GM12878 (cell line): ENCODE results near the gene SPAG17. TPM values are rescaled to one million over a fixed set of nuclear protein-coding genes. Genes with fewer than 3 reads are reported as not detected.

Experiments
- ATAC-seq: fragments of 200-7000 bp; cut with Tn5 transposase; 3 replicates; pipeline ENCODE4 v1.9.1; 2020; ENCODE audit warnings: mild to moderate bottlenecking, moderate library complexity
- BruUV-seq: library from RNA; stranded (reverse); fragments of 400-500 nt; replicated peaks from 2 replicates; lab custom pipeline; 2021; lab: Mats Ljungman, UMichigan
- CTCF ChIA-PET: fragments of 300-600 bp; sonication (Branson Sonifier 250); formaldehyde crosslinking; extraction: SDS; loops from one replicate; lab custom pipeline; 2021; ENCODE audit warnings: inconsistent platforms; lab: Yijun Ruan, JAX
- POLR2A ChIA-PET: fragments of 350-600 bp; formaldehyde crosslinking; extraction: SDS; loops from one replicate; lab custom pipeline; 2021; ENCODE audit warnings: inconsistent platforms; lab: Charles Lee
- RAD21 ChIA-PET: fragments of 300-600 bp; sonication (Branson Sonifier 250); formaldehyde crosslinking; loops from one replicate; lab custom pipeline; 2023; ENCODE audit warnings: antibody characterized with exemption; ENCODE audit not compliant: unreplicated experiment; lab: Charles Lee
- SMC1A ChIA-PET: fragments of 300-600 bp; sonication (Branson Sonifier 250); formaldehyde crosslinking; loops from one replicate; lab custom pipeline; 2023; ENCODE audit not compliant: unreplicated experiment, uncharacterized antibody; lab: Charles Lee
- DNase-seq: peaks from one replicate; pipeline ENCODE4 v3.0.0-alpha.2; 2011; ENCODE audit warnings: low read depth, low spot score
- FAIRE-seq: peaks from 3 replicates; lab custom pipeline; 2011; peaks lifted over from hg19 to GRCh38; lab: Jason Lieb, UNC
- H2AFZ ChIP-seq: 2 replicates; pipeline ENCODE4 v1.6.0; 2011; ENCODE audit warnings: low read depth, low read length, control low read depth; ENCODE audit not compliant: control insufficient read depth
- H3K27ac ChIP-seq: 2 replicates; pipeline ENCODE4 v1.5.1; 2011; ENCODE audit warnings: control low read depth; ENCODE audit not compliant: control insufficient read depth, insufficient read depth
- H3K27me3 ChIP-seq, 2 experiments: replicated peaks in 1 of 2; 2 replicates each; pipeline versions ENCODE4 v1.6.0 to v1.6.1; 2011; ENCODE audit warnings: low read length in 1 of 2; ENCODE audit not compliant: control insufficient read depth in 2 of 2, insufficient read depth in 2 of 2
- H3K36me3 ChIP-seq, 2 experiments: 2 replicates each; pipeline ENCODE4 v1.5.1; 2011; ENCODE audit warnings: low read length in 1 of 2; ENCODE audit not compliant: control insufficient read depth in 2 of 2, insufficient read depth in 2 of 2
- H3K4me1 ChIP-seq: 2 replicates; pipeline ENCODE4 v1.6.1; 2011; ENCODE audit warnings: mild to moderate bottlenecking, low read length, moderate library complexity, mixed read lengths; ENCODE audit not compliant: control insufficient read depth, insufficient read depth
- H3K4me2 ChIP-seq: 2 replicates; pipeline ENCODE4 v1.6.0; 2011; ENCODE audit warnings: control low read depth; ENCODE audit not compliant: control insufficient read depth, insufficient read depth
- H3K4me3 ChIP-seq: fragments of 200-600 bp; sonication (generic); 2 replicates; pipeline ENCODE4 v1.5.1; 2016
- H3K79me2 ChIP-seq: 2 replicates; pipeline ENCODE4 v1.6.0; 2011; ENCODE audit warnings: low read length; ENCODE audit not compliant: control insufficient read depth, insufficient read depth
- H3K9ac ChIP-seq: 2 replicates; pipeline ENCODE4 v1.8.0; 2011; ENCODE audit warnings: low read length, control low read depth, mixed read lengths; ENCODE audit not compliant: control insufficient read depth, insufficient read depth
- H3K9me3 ChIP-seq: replicated peaks from 3 replicates; pipeline ENCODE4 v1.5.1; 2011; ENCODE audit warnings: mild to moderate bottlenecking, low read length; ENCODE audit not compliant: control insufficient read depth, insufficient read depth
- H4K20me1 ChIP-seq: 2 replicates; pipeline ENCODE4 v1.6.0; 2011; ENCODE audit not compliant: control insufficient read depth, insufficient read depth
- BACH1 ChIP-seq: fragments of 450-650 bp; IDR thresholded peaks from 2 replicates; pipeline ENCODE4 v1.6.1; 2017; ENCODE audit warnings: mild to moderate bottlenecking, borderline replicate concordance
- CBFB ChIP-seq: IDR thresholded peaks from 2 replicates; pipeline ENCODE4 v1.6.1; 2016; ENCODE audit warnings: antibody characterized with exemption, low read depth
- CBX5 ChIP-seq: sonication (generic); IDR thresholded peaks from 2 replicates; pipeline ENCODE4 v1.6.1; 2016; ENCODE audit warnings: low read depth, moderate library complexity, mild to moderate bottlenecking, inconsistent platforms
- CEBPB ChIP-seq, 2 experiments: fragments of 150-350 bp in 1 of 2; IDR thresholded peaks; 2 replicates each; pipeline ENCODE4 v1.6.1; 2012 to 2014; ENCODE audit warnings: low read depth in 2 of 2, low read length in 2 of 2, borderline replicate concordance in 1 of 2, inconsistent platforms in 1 of 2
- CHD1 ChIP-seq: IDR thresholded peaks from 2 replicates; pipeline ENCODE4 v1.6.1; 2012; ENCODE audit warnings: low read depth, low read length, improper control_type of control experiment
- CHD4 ChIP-seq: fragments of 200-600 bp; sonication (generic); IDR thresholded peaks from 2 replicates; pipeline ENCODE4 v1.6.1; 2016; ENCODE audit warnings: mild to moderate bottlenecking
- ETV6 ChIP-seq, 2 experiments: fragments of 450-650 bp in 1 of 2; IDR thresholded peaks in 1 of 2; conservative IDR thresholded peaks in 1 of 2; 2 replicates each; pipeline ENCODE4 v1.6.1; 2014; ENCODE audit warnings: antibody characterized with exemption in 1 of 2, borderline replicate concordance in 1 of 2, low read depth in 1 of 2, mild to moderate bottlenecking in 1 of 2, moderate library complexity in 1 of 2
- GABPA ChIP-seq: IDR thresholded peaks from 2 replicates; pipeline ENCODE4 v1.6.1; 2014; ENCODE audit warnings: antibody characterized with exemption, low read depth, mild to moderate bottlenecking, inconsistent platforms
- IKZF2 ChIP-seq, 2 experiments: fragments of 450-650 bp; IDR thresholded peaks; 2 replicates each; pipeline ENCODE4 v1.6.1; 2017; ENCODE audit warnings: mild to moderate bottlenecking in 2 of 2, moderate library complexity in 2 of 2
- IRF4 ChIP-seq: IDR thresholded peaks from 2 replicates; pipeline ENCODE4 v1.6.1; 2011; ENCODE audit warnings: low read depth, low read length
- JUNB ChIP-seq: IDR thresholded peaks from 2 replicates; pipeline ENCODE4 v1.6.1; 2016; ENCODE audit warnings: antibody characterized with exemption, mild to moderate bottlenecking
- KAT2A ChIP-seq: conservative IDR thresholded peaks from 2 replicates; pipeline ENCODE4 v1.6.1; 2011; ENCODE audit warnings: low read depth, low read length; ENCODE audit not compliant: control insufficient read depth
- NFYA ChIP-seq: IDR thresholded peaks from 2 replicates; pipeline ENCODE4 v1.6.1; 2011; ENCODE audit warnings: low read depth, mild to moderate bottlenecking, low read length, improper control_type of control experiment, borderline replicate concordance
- NR2C1 ChIP-seq: fragments of 450-650 bp; IDR thresholded peaks from 2 replicates; pipeline ENCODE4 v1.6.1; 2017; ENCODE audit warnings: antibody characterized with exemption, mild to moderate bottlenecking, moderate library complexity
- PBX3 ChIP-seq: IDR thresholded peaks from 2 replicates; pipeline ENCODE4 v1.6.1; 2011; ENCODE audit warnings: mild to moderate bottlenecking, low read depth, low read length, moderate library complexity; ENCODE audit not compliant: insufficient replicate concordance
- PML ChIP-seq: IDR thresholded peaks from 2 replicates; pipeline ENCODE4 v1.6.1; 2012; ENCODE audit warnings: low read length, inconsistent platforms
- POLR2A ChIP-seq: IDR thresholded peaks from 2 replicates; pipeline ENCODE4 v1.6.1; 2011; ENCODE audit warnings: low read depth, mild to moderate bottlenecking, low read length
- POLR2AphosphoS5 ChIP-seq: IDR thresholded peaks from 2 replicates; pipeline ENCODE4 v1.6.1; 2011; ENCODE audit warnings: mild to moderate bottlenecking, low read length, inconsistent platforms
- RAD21 ChIP-seq: IDR thresholded peaks from 2 replicates; pipeline ENCODE4 v1.6.1; 2011; ENCODE audit warnings: mild to moderate bottlenecking, low read depth, low read length, moderate library complexity; ENCODE audit not compliant: insufficient read depth
- RB1 ChIP-seq: fragments of 450-650 bp; formaldehyde crosslinking; IDR thresholded peaks from 2 replicates; pipeline ENCODE4 v1.6.1; 2017; ENCODE audit warnings: mild to moderate bottlenecking, borderline replicate concordance
- RELA ChIP-seq: fragments of 450-650 bp; IDR thresholded peaks from 2 replicates; pipeline ENCODE4 v1.8.0; 2014; ENCODE audit warnings: borderline replicate concordance; ENCODE audit not compliant: partially characterized antibody
- RFX5 ChIP-seq: IDR thresholded peaks from 2 replicates; pipeline ENCODE4 v1.6.1; 2011; ENCODE audit warnings: low read depth, low read length, improper control_type of control experiment
- RUNX3 ChIP-seq: IDR thresholded peaks from 2 replicates; pipeline ENCODE4 v1.6.1; 2012; ENCODE audit warnings: low read length, inconsistent platforms
- YBX1 ChIP-seq: fragments of 450-650 bp; IDR thresholded peaks from 2 replicates; pipeline ENCODE4 v1.6.1; 2016; ENCODE audit warnings: antibody characterized with exemption
- WGBS: methylation state at CpG from one replicate; pipeline ENCODE4 v1.1.6; 2016; ENCODE audit warnings: low lambda C conversion rate; ENCODE audit not compliant: insufficient replicate concordance, insufficient coverage; ENCODE audit errors: missing lambda C conversion rate; 5-methylcytosine and 5-hydroxymethylcytosine counted together
- in situ Hi-C: fragments of 300-500 bp; cut with MboI; formaldehyde crosslinking; loops from 9 replicates; pipeline ENCODE4 v1.14.3; 2018; ENCODE audit warnings: mixed read lengths
- intact Hi-C: fragments of 100-400 bp; cut with micrococcal nuclease; formaldehyde crosslinking; loops from one replicate; pipeline ENCODE4 v1.14.2; 2022; ENCODE audit not compliant: unreplicated experiment
- polyA plus RNA-seq, 11 experiments: library from polyadenylated mRNA; depleted of rRNA in 4 of 11; unstranded in 6 of 11; stranded (reverse) in 5 of 11; fragments of >200 nt; fragmentation: Nextera tagmentation in 4 of 11; fragmentation: Illumina TruSeq in 1 of 11; extraction: Ambion mirVana in 4 of 11; extraction: Trizol in 1 of 11; gene quantifications; 1 replicate in 1 of 11; 2 replicates in 10 of 11; pipeline versions ENCODE4 v1.2.1 to v1.2.3, GENCODE V29; 2011 to 2016; ENCODE audit warnings: inconsistent platforms in 2 of 11, missing spikeins in 2 of 11, low read depth in 1 of 11
- total RNA-seq, 4 experiments: library from RNA; depleted of rRNA in 3 of 4; stranded (reverse); fragments of >200 nt in 3 of 4; fragmentation: Illumina TruSeq in 1 of 4; extraction: Trizol in 1 of 4; gene quantifications; 2 replicates each; pipeline versions ENCODE4 v1.2.1 to v1.2.3, GENCODE V29; 2013 to 2021
- TF ChIP-seq, protein P1 (sequence below): fragments of 450-650 bp; conservative IDR thresholded peaks from 2 replicates; pipeline ENCODE4 v1.6.1; 2017; ENCODE audit warnings: mild to moderate bottlenecking, moderate library complexity

SPAG17 gene
- total and polyA plus RNA-seq, 10 of the 15 experiments (the other 5 are each of a cell fraction or from before 2014, with no cell fraction given), result 0.02 to 0.16 (median 0.03) TPM; not detected in 7

GRCh38 chr1:118136187-118136941 lies 48.7 kb downstream of the SPAG17 start:
- no TSS peak for BruUV-seq
- peak; percentile 52 for FAIRE-seq
- TF ChIP-seq CHD4, result no peak
- TF ChIP-seq RFX5, result no peak
- no peak for TF ChIP-seq RELA
- TF ChIP-seq RAD21, result no peak
- no peak for TF ChIP-seq CBX5
- peak; percentile 76 for TF ChIP-seq JUNB
- peak; percentile 50 for TF ChIP-seq RUNX3
- 0 out of 2 replicates have a peak, but pooled peaks have one; percentile 24 for TF ChIP-seq PML
- no peak for TF ChIP-seq GABPA
- TF ChIP-seq NFYA, result no peak
- TF ChIP-seq YBX1, result no peak
- no peak for TF ChIP-seq CEBPB (IDR thresholded peaks at IDR 0.05; ENCODE audit: borderline replicate concordance in 1 of 2, low read depth in 2 of 2, low read length in 2 of 2)
- TF ChIP-seq KAT2A, result no peak
- TF ChIP-seq NR2C1, result no peak
- no peak for TF ChIP-seq RB1
- TF ChIP-seq IRF4, result peak; percentile 69; the same call in 1 of the 2 replicates
- TF ChIP-seq POLR2A, result no peak
- TF ChIP-seq CBFB, result no peak
- peak; percentile 61 to 81; a peak in 3 of 4 replicates for TF ChIP-seq IKZF2 (IDR thresholded peaks at IDR 0.05)
- no peak for TF ChIP-seq POLR2AphosphoS5
- TF ChIP-seq BACH1, result no peak
- no peak for TF ChIP-seq CHD1
- TF ChIP-seq, protein P1, sequence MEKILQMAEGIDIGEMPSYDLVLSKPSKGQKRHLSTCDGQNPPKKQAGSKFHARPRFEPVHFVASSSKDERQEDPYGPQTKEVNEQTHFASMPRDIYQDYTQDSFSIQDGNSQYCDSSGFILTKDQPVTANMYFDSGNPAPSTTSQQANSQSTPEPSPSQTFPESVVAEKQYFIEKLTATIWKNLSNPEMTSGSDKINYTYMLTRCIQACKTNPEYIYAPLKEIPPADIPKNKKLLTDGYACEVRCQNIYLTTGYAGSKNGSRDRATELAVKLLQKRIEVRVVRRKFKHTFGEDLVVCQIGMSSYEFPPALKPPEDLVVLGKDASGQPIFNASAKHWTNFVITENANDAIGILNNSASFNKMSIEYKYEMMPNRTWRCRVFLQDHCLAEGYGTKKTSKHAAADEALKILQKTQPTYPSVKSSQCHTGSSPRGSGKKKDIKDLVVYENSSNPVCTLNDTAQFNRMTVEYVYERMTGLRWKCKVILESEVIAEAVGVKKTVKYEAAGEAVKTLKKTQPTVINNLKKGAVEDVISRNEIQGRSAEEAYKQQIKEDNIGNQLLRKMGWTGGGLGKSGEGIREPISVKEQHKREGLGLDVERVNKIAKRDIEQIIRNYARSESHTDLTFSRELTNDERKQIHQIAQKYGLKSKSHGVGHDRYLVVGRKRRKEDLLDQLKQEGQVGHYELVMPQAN, result no peak
- TF ChIP-seq ETV6 (conservative IDR thresholded peaks at IDR 0.05 in 1 of 2, IDR thresholded peaks at IDR 0.05 in 1 of 2; ENCODE audit: borderline replicate concordance in 1 of 2, low read depth in 1 of 2), result peak in 1 of 2 experiments; percentile 65; a peak in 1 of 4 replicates
- TF ChIP-seq PBX3, result no peak

More at GRCh38 chr1:118136187-118136941, 48.7 kb downstream of the SPAG17 start:
- peak; percentile 47 for DNase-seq
- POLR2A ChIA-PET, result no interaction called here
- intact Hi-C loops, result no loop called here
- peak; percentile 100 for ATAC-seq
- Histone ChIP-seq H3K27ac (no peak overlapping the region), H3K9ac (no peak overlapping the region), H3K79me2 (no peaks in the 10 kb centered on the region), H3K9me3 (no peaks in the 10 kb centered on the region), H2AFZ (no peak overlapping the region), H4K20me1 (no peaks in the 10 kb centered on the region), H3K4me2 (no peak overlapping the region), H3K27me3 (no peaks in the 10 kb centered on the region; a peak in 1 of 4 replicates), H3K4me3 (no peak overlapping the region), H3K36me3 (no peaks in the 10 kb centered on the region), H3K4me1 (no peaks in the 10 kb centered on the region)
- in situ Hi-C loops, result no loop called here
- 0% methylated on average over 8 of the region's 8 CpGs for WGBS
- CTCF ChIA-PET, result no interaction called here
- RAD21 ChIA-PET, result no interaction called here
- SMC1A ChIA-PET, result no interaction called here
